PC-9 (cell line): ENCODE measurements around the gene KIFC1. TPM values are rescaled to one million over a fixed set of nuclear protein-coding genes. Genes with fewer than 3 reads are reported as not detected.
"Not testable (repeated sequence)": the region's sequence is repeated elsewhere in the genome, so short reads cannot be mapped to it uniquely, and the experiment has no call there.

ENCODE experiments used
- Bru-seq: library from RNA; stranded (reverse); fragments of 400-500 nt; gene quantifications from one replicate; lab custom pipeline; 2021; lab: Mats Ljungman, UMichigan
- BruChase-seq, 2 experiments: library from RNA; stranded (reverse); fragments of 400-500 nt; gene quantifications; one replicate each; lab custom pipeline; 2021; lab: Mats Ljungman, UMichigan
- BruUV-seq: library from RNA; stranded (reverse); fragments of 400-500 nt; replicated peaks from 2 replicates; lab custom pipeline; 2021; lab: Mats Ljungman, UMichigan
- CTCF ChIA-PET: fragments of 300-600 bp; sonication (Branson Sonifier 250); formaldehyde crosslinking; loops from one replicate; lab custom pipeline; 2022; ENCODE audit warnings: antibody characterized with exemption; lab: Charles Lee
- POLR2A ChIA-PET: fragments of 300-600 bp; sonication (Branson Sonifier 250); formaldehyde crosslinking; loops from one replicate; lab custom pipeline; 2022; ENCODE audit warnings: antibody characterized with exemption; ENCODE audit not compliant: unreplicated experiment; lab: Charles Lee
- DNase-seq, 2 experiments: peaks; one replicate each; pipeline versions ENCODE4 v3.0.0 to v3.0.0-alpha.2; 2015 to 2022; ENCODE audit warnings: mixed read lengths in 1 of 2
- H2AFZ ChIP-seq: fragments of 200-600 bp; sonication (generic); 2 replicates; pipeline ENCODE4 v1.8.1; 2017; ENCODE audit warnings: antibody characterized with exemption
- H3F3A ChIP-seq: fragments of 200-600 bp; sonication (generic); 2 replicates; pipeline ENCODE4 v1.8.1; 2017; ENCODE audit warnings: antibody characterized with exemption, mild to moderate bottlenecking, low read depth; ENCODE audit not compliant: insufficient read depth
- H3K27ac ChIP-seq: fragments of 200-600 bp; sonication (generic); 2 replicates; pipeline ENCODE4 v1.6.1; 2016; ENCODE audit warnings: mixed run types
- H3K27me3 ChIP-seq: fragments of 200-600 bp; sonication (generic); 2 replicates; pipeline ENCODE4 v1.6.1; 2016; ENCODE audit warnings: low read depth, mixed run types; ENCODE audit not compliant: insufficient read depth
- H3K36me3 ChIP-seq: fragments of 200-600 bp; sonication (generic); 2 replicates; pipeline ENCODE4 v1.6.1; 2016; ENCODE audit warnings: low read depth, mixed run types
- H3K4me1 ChIP-seq: fragments of 200-600 bp; sonication (generic); replicated peaks from 2 replicates; pipeline ENCODE4 v1.6.1; 2016; ENCODE audit warnings: mixed run types; ENCODE audit not compliant: insufficient read depth
- H3K4me2 ChIP-seq: fragments of 200-600 bp; sonication (generic); 2 replicates; pipeline ENCODE4 v1.6.1; 2017; ENCODE audit warnings: mixed run types
- H3K4me3 ChIP-seq: fragments of 200-600 bp; sonication (generic); 2 replicates; pipeline ENCODE4 v1.6.1; 2016; ENCODE audit warnings: mixed run types
- H3K79me2 ChIP-seq: fragments of 200-600 bp; sonication (generic); 2 replicates; pipeline ENCODE4 v1.6.1; 2017; ENCODE audit warnings: low read depth, mixed run types
- H3K9me2 ChIP-seq: fragments of 200-600 bp; sonication (generic); 2 replicates; pipeline ENCODE4 v1.8.1; 2017; ENCODE audit warnings: mild to moderate bottlenecking; ENCODE audit not compliant: insufficient read depth
- H3K9me3 ChIP-seq: fragments of 200-600 bp; sonication (generic); 2 replicates; pipeline ENCODE4 v1.8.1; 2016; ENCODE audit warnings: low read depth; ENCODE audit not compliant: insufficient read depth
- H4K20me1 ChIP-seq: fragments of 200-600 bp; sonication (generic); 2 replicates; pipeline ENCODE4 v1.8.1; 2017; ENCODE audit not compliant: insufficient read depth
- CTCF ChIP-seq: fragments of 200-600 bp; sonication (generic); conservative IDR thresholded peaks from 2 replicates; pipeline ENCODE4 v1.6.1; 2017; ENCODE audit warnings: mixed run types, antibody characterized with exemption, mild to moderate bottlenecking, moderate library complexity
- EZH2 ChIP-seq: fragments of 200-600 bp; sonication (generic); IDR thresholded peaks from 2 replicates; pipeline ENCODE4 v1.8.0; 2017; ENCODE audit warnings: antibody characterized with exemption, low read depth
- intact Hi-C: fragments of 100-400 bp; cut with micrococcal nuclease; formaldehyde crosslinking; loops from one replicate; pipeline ENCODE4 v1.10.0; 2022; ENCODE audit not compliant: unreplicated experiment
- long read RNA-seq: library from polyadenylated mRNA; stranded (forward); transcript quantifications from one replicate; pipeline ENCODE4 v2.0.0, GENCODE V29; 2022
- total RNA-seq: library from RNA; stranded (reverse); gene quantifications from 2 replicates; pipeline ENCODE4 v1.2.3, GENCODE V29; 2021

Gene KIFC1
- 82.9 and 91.4 TPM in 2 replicates for total RNA-seq
- Bru-seq, nascent RNA: percentile 89 among the genes with signal in this experiment
- percentile 90 among the genes with signal in this experiment for BruChase-seq, experiment 1, labeled RNA remaining after a 2-hour chase
- percentile 90 among the genes with signal in this experiment for BruChase-seq, experiment 2, labeled RNA remaining after a 6-hour chase
- long read RNA-seq, transcript KIFC1-211 (11 exons, 2,706 nt): major isoform, 18 of 41 reads
- long read RNA-seq, partial matches to known transcripts: 9 of 41 reads
- long read RNA-seq, other reads (novel, unspliced or antisense): 14 of 41 reads

GRCh38 chr6:33391278-33391921, at the start of gene KIFC1:
KIFC1 (plus strand) TSS chr6:33391823; CDS start chr6:33391986, 163 bp downstream.
- H3K4me1 ChIP-seq: peaks cover 39% of the 10 kb centered on the region
- TSS peak; percentile 80 for BruUV-seq

GRCh38 chr6:33343606-33343952, 48.0 kb upstream of the KIFC1 start:
- H3F3A ChIP-seq, DNase-seq, H3K9me2 ChIP-seq, intact Hi-C loops, H3K4me1 ChIP-seq, H3K4me3 ChIP-seq, H4K20me1 ChIP-seq, POLR2A ChIA-PET, H3K79me2 ChIP-seq, H3K9me3 ChIP-seq, H2AFZ ChIP-seq, BruUV-seq, H3K27me3 ChIP-seq, H3K4me2 ChIP-seq, H3K36me3 ChIP-seq, H3K27ac ChIP-seq: not testable (repeated sequence)
- CTCF ChIA-PET: interaction anchor here (0.6 kb wide), 2 partner anchors 18 to 101 kb away, joined by 3 to 6 read pairs; no protein-coding TSS in a partner anchor

More at GRCh38 chr6:33391278-33391921, at the start of gene KIFC1:
- Histone ChIP-seq H3F3A (peaks cover 21% of the 10 kb centered on the region; the same call in 1 of the 2 replicates), H3K9me2 (no peaks in the 10 kb centered on the region), H3K4me2 (peak within 1 kb of the TSS; percentile 95), H3K27me3 (no peaks in the 10 kb centered on the region), H3K9me3 (no peaks in the 10 kb centered on the region), H3K27ac (peak within 1 kb of the TSS; percentile 78), H3K79me2 (peaks cover 46% of the 10 kb centered on the region), H3K36me3 (no peaks in the 10 kb centered on the region), H3K4me3 (peak within 1 kb of the TSS; percentile 63), H2AFZ (peak within 1 kb of the TSS; percentile 88), H4K20me1 (no peaks in the 10 kb centered on the region; the same call in 1 of the 2 replicates)
- TF ChIP-seq EZH2: no peak
- TF ChIP-seq CTCF: peak; percentile 90
- peak; percentile 98 for DNase-seq
- intact Hi-C loops: loop anchor here (1.0 kb wide), 4 partner anchors 19 to 92 kb away; partner anchors contain the start of gene TAPBP
- ChIA-PET POLR2A (interaction anchor here (0.6 to 0.9 kb wide), 5 partner anchors 27 to 1260 kb away, joined by 3 to 60 read pairs (median 5); partner anchors contain the start of gene CUTA), CTCF (interaction anchor here (0.6 to 0.7 kb wide), 2 partner anchors 16 to 74 kb away, joined by 3 to 4 read pairs; no protein-coding TSS in a partner anchor)

GRCh38 chr6:33343953-33344611, 47.5 kb upstream of the KIFC1 start:
- no TSS peak for BruUV-seq
- no peak for TF ChIP-seq CTCF
- TF ChIP-seq EZH2: no peak
- Histone ChIP-seq H3F3A (peaks cover 4% of the 10 kb centered on the region; the same call in 1 of the 2 replicates), H3K9me3 (no peaks in the 10 kb centered on the region), H3K4me3 (no peak overlapping the region), H3K9me2 (no peaks in the 10 kb centered on the region), H3K4me1 (peaks cover 9% of the 10 kb centered on the region), H3K4me2 (no peak overlapping the region), H3K36me3 (no peaks in the 10 kb centered on the region), H2AFZ (no peak overlapping the region), H3K27me3 (no peaks in the 10 kb centered on the region), H3K79me2 (no peaks in the 10 kb centered on the region), H4K20me1 (no peaks in the 10 kb centered on the region), H3K27ac (no peak overlapping the region)
- DNase-seq: no peak
- ChIA-PET CTCF (interaction anchor here (0.6 kb wide), 2 partner anchors 18 to 101 kb away, joined by 3 to 6 read pairs; no protein-coding TSS in a partner anchor), POLR2A (interaction anchor here (0.7 kb wide), 1 partner anchor 31 kb away, joined by 4 read pairs; no protein-coding TSS in a partner anchor)
- intact Hi-C loops: no loop called here
